Activated T-cell treated with anti-CD3 and anti-CD28 coated beads, Interleukin-2, amount 50 U/mL, for 4 hours (primary cell): ENCODE data around the gene RO60. TPM values are rescaled to one million over a fixed set of nuclear protein-coding genes. Genes with fewer than 3 reads are reported as not detected.

Experiments used
- total RNA-seq, 3 donors: library from RNA; stranded (reverse); gene quantifications; one replicate each; pipeline ENCODE4 v1.2.1, GENCODE V29; 2021

RO60 gene
- total RNA-seq, 3 donors from 2014 or later = 60.8 to 75.0 (median 61.1) TPM

Other genes with a start within 250 kb of the RO60 start
- 100 to 1,000 TPM in 1 of 3 donors, 10 to 100 TPM in 2; 87.3 to 108 (median 87.8) TPM for gene UCHL5, start 252 bp upstream of the RO60 start, total RNA-seq
- 10 to 100 TPM; 21.4 to 29.3 (median 29.3) TPM for gene GLRX2, start 45.8 kb downstream of the RO60 start, total RNA-seq
- gene CDC73, start 62.4 kb downstream of the RO60 start, total RNA-seq = 10 to 100 TPM; 50.5 to 61.4 (median 58.0) TPM
- under 1 TPM; 0.13 to 0.68 (median 0.50) TPM for gene B3GALT2, start 127.0 kb downstream of the RO60 start, total RNA-seq